Ascending aorta (tissue), 2 donors: ENCODE data around the gene CNTNAP2. TPM values are rescaled to one million over a fixed set of nuclear protein-coding genes. Genes with fewer than 3 reads are reported as not detected.

Experiments used
- DNase-seq, 2 donors: peaks; one replicate each; pipeline ENCODE4 v3.0.0-alpha.2; 2019; ENCODE audit warnings: low spot score in 2 of 2
- H3K27ac ChIP-seq, 2 donors: fragments of 200-600 bp; sonication (generic); one replicate each; pipeline ENCODE4 v1.5.1; 2016 to 2017; ENCODE audit warnings: mild to moderate bottlenecking in 1 of 2
- H3K27me3 ChIP-seq: fragments of 200-600 bp; sonication (generic); one replicate; pipeline ENCODE4 v1.5.1; 2017
- H3K36me3 ChIP-seq, 2 donors: fragments of 200-600 bp; sonication (generic); one replicate each; pipeline ENCODE4 v1.5.1; 2016
- H3K4me1 ChIP-seq, 2 donors: fragments of 200-600 bp; sonication (generic); one replicate each; pipeline ENCODE4 v1.5.1; 2016 to 2017; ENCODE audit warnings: mild to moderate bottlenecking in 1 of 2
- H3K4me3 ChIP-seq, 2 donors: fragments of 200-600 bp; sonication (generic); one replicate each; pipeline ENCODE4 v1.5.1; 2016 to 2017; ENCODE audit warnings: mild to moderate bottlenecking in 1 of 2
- H3K9me3 ChIP-seq, 2 donors: fragments of 200-600 bp; sonication (generic); one replicate each; pipeline ENCODE4 v1.5.1; 2016
- CTCF ChIP-seq, 3 experiments: fragments of 200-600 bp in 2 of 3; fragments of 450-650 bp in 1 of 3; sonication (generic) in 2 of 3; IDR thresholded peaks; one replicate each; pipeline ENCODE4 v1.5.1; 2016 to 2019; ENCODE audit warnings: antibody characterized with exemption in 3 of 3, mild to moderate bottlenecking in 1 of 3, moderate library complexity in 1 of 3
- intact Hi-C: fragments of 100-400 bp; cut with DNase I; formaldehyde crosslinking; loops from one replicate; pipeline ENCODE4 v1.15.1; 2023
- total RNA-seq: library from RNA; depleted of rRNA; stranded (reverse); fragments of >200 nt; gene quantifications from one replicate; pipeline ENCODE4 v1.1.0, GENCODE V29; 2016

CNTNAP2 gene
- total RNA-seq, 1 donor from 2014 or later: not detected

- no peak overlapping the region for H3K4me3 ChIP-seq
- no peaks in the 10 kb centered on the region for H3K36me3 ChIP-seq
- H3K4me1 ChIP-seq: no peaks in the 10 kb centered on the region
- no peak overlapping the region for H3K27ac ChIP-seq
- no peaks in the 10 kb centered on the region for H3K27me3 ChIP-seq
- TF ChIP-seq CTCF (IDR thresholded peaks at IDR 0.05): no peak
- no peaks in the 10 kb centered on the region for H3K9me3 ChIP-seq
- intact Hi-C loops: no loop called here
- no peak for DNase-seq
Observed at GRCh38 chr7:147400221-147400689, 1283.7 kb downstream of the CNTNAP2 start.

- intact Hi-C loops: no loop called here
- no peak for DNase-seq
Observed at GRCh38 chr7:147400925-147401324, 1284.3 kb downstream of the CNTNAP2 start.

GRCh38 chr7:147405621-147406020 lies 1289.0 kb downstream of the CNTNAP2 start:
- intact Hi-C loops: no loop called here
- H3K4me1 ChIP-seq: no peaks in the 10 kb centered on the region
- H3K4me3 ChIP-seq: no peak overlapping the region

More at GRCh38 chr7:147400925-147401324, 1284.3 kb downstream of the CNTNAP2 start:
- Histone ChIP-seq H3K36me3 (no peaks in the 10 kb centered on the region), H3K4me1 (no peaks in the 10 kb centered on the region), H3K4me3 (no peak overlapping the region), H3K27ac (no peak overlapping the region), H3K9me3 (no peaks in the 10 kb centered on the region), H3K27me3 (no peaks in the 10 kb centered on the region)
- TF ChIP-seq CTCF (IDR thresholded peaks at IDR 0.05): no peak

GRCh38 chr7:147406521-147407135 lies 1290.0 kb downstream of the CNTNAP2 start:
- H3K36me3 ChIP-seq: no peaks in the 10 kb centered on the region
- DNase-seq: no peak
- no peak for TF ChIP-seq CTCF (IDR thresholded peaks at IDR 0.05)
- no peak overlapping the region for H3K27ac ChIP-seq
- H3K4me3 ChIP-seq: no peak overlapping the region
- no peaks in the 10 kb centered on the region for H3K27me3 ChIP-seq
- intact Hi-C loops: no loop called here
- no peaks in the 10 kb centered on the region for H3K9me3 ChIP-seq
- H3K4me1 ChIP-seq: no peaks in the 10 kb centered on the region

More at GRCh38 chr7:147405621-147406020, 1289.0 kb downstream of the CNTNAP2 start:
- no peak for TF ChIP-seq CTCF (IDR thresholded peaks at IDR 0.05)
- H3K36me3 ChIP-seq: no peaks in the 10 kb centered on the region
- no peak overlapping the region for H3K27ac ChIP-seq
- no peaks in the 10 kb centered on the region for H3K9me3 ChIP-seq
- DNase-seq: no peak
- no peaks in the 10 kb centered on the region for H3K27me3 ChIP-seq

GRCh38 chr7:147411096-147411495 lies 1294.5 kb downstream of the CNTNAP2 start:
- no peaks in the 10 kb centered on the region for H3K9me3 ChIP-seq
- no peak for DNase-seq
- H3K27me3 ChIP-seq: no peaks in the 10 kb centered on the region
- no peaks in the 10 kb centered on the region for H3K4me1 ChIP-seq
- TF ChIP-seq CTCF (IDR thresholded peaks at IDR 0.05): no peak
- intact Hi-C loops: no loop called here
- H3K4me3 ChIP-seq: no peak overlapping the region
- H3K36me3 ChIP-seq: no peaks in the 10 kb centered on the region
- no peak overlapping the region for H3K27ac ChIP-seq
